Measurements from ENCODE around the gene HIVEP3. TPM values are rescaled to one million over a fixed set of nuclear protein-coding genes. Genes with fewer than 3 reads are reported as not detected.

Gene HIVEP3

Small RNA genes within 50 kb of the gene (small RNA-seq; reads per million reads assigned to genes)
- not detected for gene RNA5SP45 (ENCODE audit: insufficient read depth)
